HAP-1 (cell line): Measurements from ENCODE around the gene ADCY3.

Experiments used
- DNase-seq, 2 experiments: peaks; one replicate each; pipeline ENCODE4 v3.0.0-alpha.2; 2016 to 2020; ENCODE audit warnings: low spot score in 2 of 2
- H3K27me3 ChIP-seq: fragments of 250-450 bp; sonication (Bioruptor Pico); 2 replicates; pipeline ENCODE4 v1.5.1; 2020; ENCODE audit warnings: low read depth, mild to moderate bottlenecking, moderate library complexity
- H3K36me3 ChIP-seq: fragments of 250-450 bp; sonication (Bioruptor Pico); replicated peaks from 2 replicates; pipeline ENCODE4 v1.5.1; 2020; ENCODE audit warnings: mild to moderate bottlenecking
- H3K4me1 ChIP-seq: fragments of 250-450 bp; sonication (Bioruptor Pico); 2 replicates; pipeline ENCODE4 v1.5.1; 2020; ENCODE audit warnings: mild to moderate bottlenecking
- H3K4me3 ChIP-seq: fragments of 250-450 bp; sonication (Bioruptor Pico); 2 replicates; pipeline ENCODE4 v1.5.1; 2020; ENCODE audit warnings: mild to moderate bottlenecking, moderate library complexity
- H3K9me3 ChIP-seq: fragments of 250-450 bp; sonication (Bioruptor Pico); 2 replicates; pipeline ENCODE4 v1.5.1; 2020; ENCODE audit warnings: mild to moderate bottlenecking, moderate library complexity
- in situ Hi-C: fragments of 300-500 bp; cut with MboI; formaldehyde crosslinking; loops from 3 replicates; pipeline ENCODE4 v1.14.3; 2020; ENCODE audit warnings: low sequenced_read_pairs, inconsistent platforms, mixed read lengths

The ADCY3 gene

GRCh38 chr2:24855022-24855622 is 64.9 kb downstream of the ADCY3 start:
- Histone ChIP-seq H3K36me3 (peaks cover 4% of the 10 kb centered on the region), H3K9me3 (no peaks in the 10 kb centered on the region), H3K27me3 (no peaks in the 10 kb centered on the region), H3K4me1 (no peaks in the 10 kb centered on the region), H3K4me3 (no peak overlapping the region)
- DNase-seq, result no peak
- in situ Hi-C loops, result no loop called here

GRCh38 chr2:24853996-24854395 is 66.0 kb downstream of the ADCY3 start:
- Histone ChIP-seq H3K36me3 (peaks cover 4% of the 10 kb centered on the region), H3K4me3 (no peak overlapping the region), H3K4me1 (no peaks in the 10 kb centered on the region), H3K9me3 (no peaks in the 10 kb centered on the region; the same call in 1 of the 2 replicates), H3K27me3 (no peaks in the 10 kb centered on the region)
- in situ Hi-C loops, result no loop called here
- DNase-seq, result no peak

GRCh38 chr2:24853046-24853445 is 67.0 kb downstream of the ADCY3 start:
- no peaks in the 10 kb centered on the region for H3K27me3 ChIP-seq
- H3K36me3 ChIP-seq, result peaks cover 4% of the 10 kb centered on the region
- no peak overlapping the region for H3K4me3 ChIP-seq
- DNase-seq, result no peak
- H3K4me1 ChIP-seq, result no peaks in the 10 kb centered on the region
- in situ Hi-C loops, result no loop called here
- H3K9me3 ChIP-seq, result peaks cover under 1% of the 10 kb centered on the region

GRCh38 chr2:24852431-24853020 is 67.5 kb downstream of the ADCY3 start:
- Histone ChIP-seq H3K9me3 (peaks cover 5% of the 10 kb centered on the region), H3K4me1 (no peaks in the 10 kb centered on the region), H3K36me3 (peaks cover 4% of the 10 kb centered on the region), H3K4me3 (no peak overlapping the region), H3K27me3 (no peaks in the 10 kb centered on the region)
- in situ Hi-C loops, result no loop called here
- DNase-seq, result no peak

GRCh38 chr2:24852026-24852425 is 68.0 kb downstream of the ADCY3 start:
- in situ Hi-C loops, result no loop called here
- Histone ChIP-seq H3K36me3 (peaks cover 4% of the 10 kb centered on the region), H3K9me3 (peaks cover 5% of the 10 kb centered on the region), H3K4me1 (no peaks in the 10 kb centered on the region), H3K27me3 (no peaks in the 10 kb centered on the region), H3K4me3 (no peak overlapping the region)
- DNase-seq, result no peak

GRCh38 chr2:24850944-24851343 is 69.1 kb downstream of the ADCY3 start:
- H3K27me3 ChIP-seq, result no peaks in the 10 kb centered on the region
- peaks cover 5% of the 10 kb centered on the region for H3K9me3 ChIP-seq
- DNase-seq, result no peak
- no peaks in the 10 kb centered on the region for H3K4me1 ChIP-seq
- in situ Hi-C loops, result no loop called here
- H3K4me3 ChIP-seq, result no peak overlapping the region
- peaks cover 4% of the 10 kb centered on the region for H3K36me3 ChIP-seq

GRCh38 chr2:24845691-24846090 is 74.3 kb downstream of the ADCY3 start:
- in situ Hi-C loops, result no loop called here
- Histone ChIP-seq H3K27me3 (no peaks in the 10 kb centered on the region), H3K36me3 (peaks cover 10% of the 10 kb centered on the region), H3K4me1 (no peaks in the 10 kb centered on the region), H3K9me3 (peaks cover 7% of the 10 kb centered on the region), H3K4me3 (no peak overlapping the region)
- DNase-seq, result no peak

- in situ Hi-C loops, result no loop called here
- Histone ChIP-seq H3K36me3 (peaks cover 13% of the 10 kb centered on the region), H3K9me3 (peaks cover 7% of the 10 kb centered on the region), H3K4me3 (no peak overlapping the region), H3K4me1 (no peaks in the 10 kb centered on the region), H3K27me3 (no peaks in the 10 kb centered on the region)
- no peak for DNase-seq
Observed at GRCh38 chr2:24844023-24844685, 75.9 kb downstream of the ADCY3 start.

GRCh38 chr2:24843330-24843860 is 76.6 kb downstream of the ADCY3 start:
- Histone ChIP-seq H3K4me1 (no peaks in the 10 kb centered on the region), H3K27me3 (no peaks in the 10 kb centered on the region), H3K9me3 (peaks cover 7% of the 10 kb centered on the region), H3K4me3 (no peak overlapping the region), H3K36me3 (peaks cover 13% of the 10 kb centered on the region)
- in situ Hi-C loops, result no loop called here
- no peak for DNase-seq

- DNase-seq, result no peak
- Histone ChIP-seq H3K27me3 (no peaks in the 10 kb centered on the region), H3K9me3 (0 out of 2 replicates have a peak, but pooled peaks cover 2% of the 10 kb centered on the region), H3K4me3 (no peak overlapping the region), H3K36me3 (peaks cover 17% of the 10 kb centered on the region), H3K4me1 (no peaks in the 10 kb centered on the region)
- in situ Hi-C loops, result no loop called here
Observed at GRCh38 chr2:24842081-24843050, 77.7 kb downstream of the ADCY3 start.

- no peaks in the 10 kb centered on the region for H3K4me1 ChIP-seq
- in situ Hi-C loops, result no loop called here
- no peaks in the 10 kb centered on the region for H3K27me3 ChIP-seq
- H3K9me3 ChIP-seq, result 0 out of 2 replicates have a peak, but pooled peaks cover 2% of the 10 kb centered on the region
- DNase-seq, result no peak
- H3K36me3 ChIP-seq, result peaks cover 28% of the 10 kb centered on the region
- H3K4me3 ChIP-seq, result no peak overlapping the region
Observed at GRCh38 chr2:24840962-24841945, 78.8 kb downstream of the ADCY3 start.

- H3K4me3 ChIP-seq, result no peak overlapping the region
- no peaks in the 10 kb centered on the region for H3K9me3 ChIP-seq
- no peaks in the 10 kb centered on the region for H3K27me3 ChIP-seq
- DNase-seq, result no peak
- H3K4me1 ChIP-seq, result no peaks in the 10 kb centered on the region
- in situ Hi-C loops, result no loop called here
- H3K36me3 ChIP-seq, result peaks cover 31% of the 10 kb centered on the region
Observed at GRCh38 chr2:24840164-24840869, 79.7 kb downstream of the ADCY3 start.
